HG03139 (cell line): ENCODE measurements around the gene SEMA6B.

ENCODE experiments used
- ATAC-seq: cut with Tn5 transposase; IDR thresholded peaks from one replicate; pipeline ENCODE4 v1.9.1; 2021; ENCODE audit not compliant: unreplicated experiment

The SEMA6B gene

DNA sequence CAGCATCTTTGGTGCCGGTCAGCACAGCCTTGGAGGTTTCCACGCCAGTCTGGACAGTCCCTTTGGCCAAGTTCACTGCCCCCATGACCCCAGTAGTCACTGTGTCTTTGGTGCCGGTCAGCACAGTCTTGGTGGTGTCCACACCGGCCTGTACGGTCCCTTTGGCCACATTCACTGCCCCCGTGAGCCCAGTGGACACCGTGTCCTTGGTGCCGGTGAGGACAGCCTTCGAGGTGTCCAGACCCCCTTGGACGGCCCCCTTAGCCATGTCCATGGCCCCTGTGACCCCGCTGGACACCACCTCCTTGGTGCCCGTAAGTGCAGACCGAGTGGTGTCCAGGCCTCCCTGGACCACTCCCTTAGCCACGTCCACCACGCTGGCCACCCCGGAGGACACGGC, 46.2 kb downstream of the SEMA6B start:
- ATAC-seq = no peak

GRCh38 chr19:4512070-4512469, 47.4 kb downstream of the SEMA6B start:
- no peak for ATAC-seq

DNA sequence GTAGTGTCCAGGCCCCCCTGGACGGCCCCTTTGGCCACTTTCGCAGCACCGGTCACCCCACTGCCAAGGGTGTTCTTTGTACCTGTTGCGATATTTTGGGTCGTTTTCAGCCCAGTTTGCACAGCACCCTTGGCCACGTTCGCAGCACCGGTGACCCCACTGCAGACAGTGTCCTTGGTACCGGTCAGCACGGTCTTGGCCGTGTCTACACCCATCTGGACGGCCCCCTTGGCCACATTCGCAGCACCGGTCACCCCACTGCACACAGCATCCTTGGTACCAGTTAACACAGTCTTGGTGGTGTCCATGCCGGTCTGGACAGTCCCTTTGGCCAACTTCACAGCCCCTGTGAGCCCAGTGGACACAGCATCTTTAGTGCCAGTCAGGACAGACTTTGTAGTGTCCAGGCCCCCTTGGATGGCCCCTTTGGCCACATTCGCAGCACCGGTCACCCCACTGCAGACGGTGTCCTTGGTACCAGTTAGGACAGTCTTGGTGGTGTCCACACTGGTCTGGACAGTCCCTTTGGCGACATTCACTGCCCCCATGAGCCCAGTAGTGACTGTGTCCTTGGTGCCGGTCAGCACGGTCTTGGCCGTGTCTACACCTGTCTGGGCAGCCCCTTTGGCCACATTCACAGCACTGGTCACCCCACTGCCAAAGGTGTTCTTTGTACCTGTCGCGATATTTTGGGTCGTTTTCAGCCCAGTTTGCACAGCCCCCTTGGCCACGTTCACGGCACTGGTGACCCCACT, 48.0 kb downstream of the SEMA6B start:
- ATAC-seq = no peak

DNA sequence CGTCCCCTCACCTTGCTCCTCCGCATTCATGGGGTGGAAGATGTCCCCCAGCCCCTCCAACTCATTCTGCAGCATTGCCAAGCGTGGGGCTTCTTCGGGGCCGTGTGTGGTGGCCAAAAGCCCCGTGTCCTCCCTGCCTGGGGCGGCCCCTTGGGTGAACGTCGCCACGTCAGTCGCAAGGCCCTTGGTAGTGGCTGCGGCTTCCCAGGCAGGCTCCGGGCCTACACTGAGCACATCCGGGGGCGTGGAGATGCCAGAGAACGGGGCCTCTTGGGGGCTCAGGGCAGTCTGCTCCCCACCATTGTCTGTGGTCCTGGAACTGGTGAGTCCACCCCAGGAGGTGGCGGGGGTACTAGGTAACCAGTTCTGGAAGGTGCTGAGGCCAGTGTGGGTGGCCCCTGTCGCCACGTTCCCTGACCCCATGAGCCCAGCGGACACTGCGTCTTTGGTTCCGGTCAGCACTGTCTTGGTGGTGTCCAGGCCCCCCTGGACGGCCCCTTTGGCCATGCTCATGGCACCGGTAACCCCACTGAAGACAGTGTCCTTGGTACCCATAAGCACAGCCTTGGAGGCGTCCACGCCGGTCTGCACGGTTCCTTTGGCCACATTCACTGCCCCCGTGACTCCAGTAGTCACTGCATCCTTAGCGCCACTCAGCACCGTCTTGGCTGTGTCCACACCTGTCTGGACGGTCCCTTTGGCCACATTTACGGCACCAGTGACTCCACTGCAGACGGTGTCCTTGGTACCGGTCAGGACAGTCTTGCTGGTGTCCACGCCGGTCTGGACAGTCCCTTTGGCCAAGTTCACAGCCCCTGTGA, 48.8 kb downstream of the SEMA6B start:
- ATAC-seq = no peak

- ATAC-seq = no peak
Measured at GRCh38 chr19:4508698-4509097, 50.8 kb downstream of the SEMA6B start.

- ATAC-seq = no peak
Measured at GRCh38 chr19:4507804-4508203, 51.7 kb downstream of the SEMA6B start.

- no peak for ATAC-seq
Measured at GRCh38 chr19:4507150-4507452, 52.4 kb downstream of the SEMA6B start.

GRCh38 chr19:4506449-4507149, 52.9 kb downstream of the SEMA6B start:
- ATAC-seq = no peak

GRCh38 chr19:4505570-4506448, 53.7 kb downstream of the SEMA6B start:
- no peak for ATAC-seq

- ATAC-seq = no peak
Measured at GRCh38 chr19:4504891-4505569, 54.5 kb downstream of the SEMA6B start.

- ATAC-seq = no peak
Measured at GRCh38 chr19:4504297-4504701, 55.2 kb downstream of the SEMA6B start.

GRCh38 chr19:4503825-4504170, 55.7 kb downstream of the SEMA6B start:
- ATAC-seq = no peak

DNA sequence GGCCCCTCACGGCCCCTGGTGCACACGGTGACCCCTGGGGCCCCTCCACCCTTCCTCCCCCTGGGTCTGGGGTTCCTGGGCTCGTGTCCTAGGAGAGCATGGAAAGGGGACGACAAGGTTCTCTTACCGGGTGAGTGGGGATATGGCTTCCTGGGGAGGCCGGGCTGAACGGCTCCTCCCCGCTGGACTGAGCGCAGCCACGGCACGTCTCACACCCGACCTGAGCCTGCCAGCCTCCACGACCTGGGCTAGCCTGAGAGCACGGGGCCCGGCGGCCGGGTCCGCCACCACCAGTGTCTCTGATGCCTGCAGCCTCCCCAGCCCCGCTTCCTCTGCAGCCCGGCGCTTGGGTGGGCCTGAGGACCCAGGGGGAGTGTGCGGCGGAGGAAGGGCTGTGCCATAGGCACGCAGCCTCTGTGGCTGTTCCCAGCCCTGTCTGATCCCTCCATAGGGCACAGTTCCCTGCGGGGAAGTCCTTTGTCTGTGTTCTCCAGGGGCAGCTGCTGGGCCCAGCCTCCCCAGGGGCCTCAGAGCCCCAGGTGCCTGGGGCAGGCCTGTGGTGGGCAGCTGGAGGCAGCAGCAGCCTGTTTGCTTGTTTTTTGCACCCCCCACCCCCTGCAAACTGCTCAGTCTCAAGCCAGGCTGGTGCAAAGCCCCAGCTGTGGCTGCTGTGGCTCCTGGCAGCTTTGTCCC, 56.2 kb downstream of the SEMA6B start:
- no peak for ATAC-seq

DNA sequence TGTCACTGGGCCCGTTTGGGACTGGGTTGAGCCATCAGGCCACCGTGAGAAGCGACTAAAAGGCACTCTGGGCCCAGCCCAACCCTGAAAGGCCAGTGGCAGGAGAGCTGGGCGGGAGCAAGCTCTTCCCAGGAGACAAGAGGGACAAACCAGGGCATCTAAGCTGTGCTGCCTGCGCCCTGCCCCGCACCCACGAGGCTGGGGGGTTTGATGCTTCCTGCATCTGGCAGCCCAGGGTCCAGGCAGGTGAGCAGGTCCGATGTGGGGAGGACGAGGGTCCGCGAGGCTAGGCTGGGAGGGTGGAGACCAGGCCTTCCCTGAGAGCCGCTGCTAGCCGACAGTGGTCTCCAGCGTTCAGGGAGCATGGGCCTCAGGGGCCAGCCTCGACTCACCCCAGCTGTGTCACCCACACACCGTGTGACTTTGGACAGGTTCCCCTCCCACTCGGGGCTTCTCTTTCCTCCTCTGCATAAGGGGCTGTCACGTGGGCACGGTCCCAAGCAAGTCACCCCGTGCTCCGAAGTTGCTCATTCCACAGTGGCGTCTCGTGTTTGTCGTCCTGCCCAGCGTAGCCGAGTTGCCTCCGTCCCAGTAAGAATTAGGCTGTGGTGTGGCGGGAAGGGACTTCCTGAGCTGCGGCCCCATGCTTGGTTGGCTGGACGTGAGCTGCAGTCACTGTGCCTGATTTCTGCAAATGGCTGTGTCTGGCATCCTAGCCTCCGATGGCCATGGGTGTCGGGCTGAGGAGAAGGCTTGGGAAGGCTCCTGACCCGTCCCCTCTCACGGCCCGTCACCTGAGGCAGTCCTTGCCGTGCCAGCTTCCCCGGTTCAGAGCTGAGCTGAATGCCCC, 57.0 kb downstream of the SEMA6B start:
- no peak for ATAC-seq

DNA sequence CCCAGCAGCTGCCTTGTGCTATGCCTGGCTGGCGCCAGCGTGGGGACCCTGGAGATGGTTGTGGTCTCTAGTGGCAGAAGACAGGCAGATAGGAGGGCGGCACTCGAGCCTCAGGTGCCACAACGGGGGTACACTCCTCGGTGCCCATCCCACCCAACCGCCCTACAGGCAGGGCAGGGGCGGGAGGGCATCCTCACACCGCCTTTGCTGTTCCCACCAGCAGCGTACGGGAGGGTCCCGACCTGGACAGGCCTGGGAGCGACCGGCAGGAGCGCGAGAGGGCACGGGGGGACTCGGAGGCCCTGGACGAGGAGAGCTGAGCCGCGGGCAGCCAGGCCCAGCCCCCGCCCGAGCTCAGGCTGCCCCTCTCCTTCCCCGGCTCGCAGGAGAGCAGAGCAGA, 57.8 kb downstream of the SEMA6B start:
- ATAC-seq = no peak

DNA sequence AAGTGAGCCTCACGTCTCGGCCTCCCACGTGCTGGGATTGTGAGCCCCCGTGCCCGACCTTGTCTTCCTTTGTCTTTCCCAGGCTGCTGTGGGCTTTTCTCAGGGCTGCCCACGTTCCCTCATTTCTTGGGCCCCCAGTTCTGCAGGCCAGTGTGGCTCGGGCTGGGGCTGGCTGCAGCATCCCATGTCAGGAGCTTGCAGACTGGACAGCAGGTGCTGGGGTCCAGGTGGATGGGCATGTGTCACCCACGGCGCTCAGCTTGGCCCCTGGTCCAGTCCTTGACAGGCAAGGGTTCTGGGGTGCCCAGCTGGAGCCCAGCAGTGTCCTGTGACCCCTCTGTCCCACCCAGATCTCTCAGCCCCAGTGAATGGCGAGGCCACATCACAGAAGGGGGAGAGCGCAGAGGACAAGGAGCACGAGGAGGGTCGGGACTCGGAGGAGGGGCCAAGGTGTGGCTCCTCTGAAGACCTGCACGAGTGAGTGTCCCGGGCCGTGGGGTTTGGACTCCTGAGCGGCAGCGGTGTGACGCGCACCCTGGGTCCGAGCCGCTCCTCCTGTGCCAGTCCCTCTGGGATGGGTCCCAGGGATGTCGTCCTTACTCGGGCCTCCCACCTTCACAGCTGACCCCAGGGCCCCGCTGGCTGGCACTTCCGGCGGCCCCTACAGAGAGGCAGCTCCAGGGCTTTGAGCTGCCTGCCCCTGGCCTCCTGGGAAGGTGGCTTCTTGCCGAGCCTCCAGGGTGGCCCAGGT, 58.5 kb downstream of the SEMA6B start:
- ATAC-seq = no peak

GRCh38 chr19:4499855-4500254, 59.6 kb downstream of the SEMA6B start:
- ATAC-seq = no peak

DNA sequence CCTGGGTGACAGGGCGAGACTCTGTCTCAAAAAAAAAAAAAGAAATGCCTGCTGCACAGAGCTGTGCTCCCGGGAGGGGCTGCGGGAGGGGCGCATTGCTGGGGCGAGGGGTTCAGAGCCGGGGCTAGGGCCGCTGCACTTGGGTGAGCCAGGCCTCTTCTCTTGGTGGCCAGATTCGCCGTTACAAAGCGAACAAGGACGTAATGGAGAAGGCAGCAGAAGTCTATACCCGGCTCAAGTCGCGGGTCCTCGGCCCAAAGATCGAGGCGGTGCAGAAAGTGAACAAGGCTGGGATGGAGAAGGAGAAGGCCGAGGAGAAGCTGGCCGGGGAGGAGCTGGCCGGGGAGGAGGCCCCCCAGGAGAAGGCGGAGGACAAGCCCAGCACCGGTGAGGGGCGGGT, 60.2 kb downstream of the SEMA6B start:
- ATAC-seq = no peak
